Germinal center (tissue), 1 donor: ENCODE data around the gene TRMT2A.
"Not testable (repeated sequence)": the region's sequence is repeated elsewhere in the genome, so short reads cannot be mapped to it uniquely, and the experiment has no call there.

Source experiments
- DNase-seq: peaks from one replicate; pipeline ENCODE4 v3.0.0; 2012; ENCODE audit warnings: mixed read lengths, low spot score

Gene TRMT2A

GRCh38 chr22:20116951-20117632 lies at the start of gene TRMT2A:
TRMT2A (minus strand) TSS chr22:20117226; CDS start chr22:20116906, 320 bp downstream.
- peak; percentile 96 for DNase-seq

GRCh38 chr22:20166703-20167102 lies 49.7 kb upstream of the TRMT2A start:
- no peak for DNase-seq

GRCh38 chr22:20165913-20166312 lies 48.9 kb upstream of the TRMT2A start:
- DNase-seq: no peak

GRCh38 chr22:20165421-20165820 lies 48.4 kb upstream of the TRMT2A start:
- DNase-seq: no peak

GRCh38 chr22:20164863-20165262 lies 47.8 kb upstream of the TRMT2A start:
- DNase-seq: no peak

GRCh38 chr22:20160041-20160440 lies 43.0 kb upstream of the TRMT2A start:
- no peak for DNase-seq

- DNase-seq: not testable (repeated sequence)
Observed at GRCh38 chr22:20159531-20159930, 42.5 kb upstream of the TRMT2A start.

- no peak for DNase-seq
Observed at GRCh38 chr22:20159076-20159475, 42.0 kb upstream of the TRMT2A start.

GRCh38 chr22:20158391-20159036 lies 41.5 kb upstream of the TRMT2A start:
- DNase-seq: no peak

GRCh38 chr22:20157430-20158183 lies 40.6 kb upstream of the TRMT2A start:
- no peak for DNase-seq

- DNase-seq: peak; percentile 87
Observed at GRCh38 chr22:20156611-20157429, 39.8 kb upstream of the TRMT2A start.

- DNase-seq: no peak
Observed at GRCh38 chr22:20156042-20156389, 39.0 kb upstream of the TRMT2A start.

GRCh38 chr22:20155330-20156041 lies 38.5 kb upstream of the TRMT2A start:
- DNase-seq: no peak

- DNase-seq: no peak
Observed at GRCh38 chr22:20154602-20155187, 37.7 kb upstream of the TRMT2A start.

GRCh38 chr22:20153945-20154344 lies 36.9 kb upstream of the TRMT2A start:
- DNase-seq: no peak

GRCh38 chr22:20152464-20152890 lies 35.5 kb upstream of the TRMT2A start:
- no peak for DNase-seq

- DNase-seq: no peak
Observed at GRCh38 chr22:20151276-20151588, 34.2 kb upstream of the TRMT2A start.

GRCh38 chr22:20150381-20151275 lies 33.6 kb upstream of the TRMT2A start, which contains the start of gene CCDC188:
CCDC188 (minus strand) TSS chr22:20151055; CDS start chr22:20150986, 69 bp downstream.
- DNase-seq: no peak

GRCh38 chr22:20149257-20150250 lies 32.5 kb upstream of the TRMT2A start:
- no peak for DNase-seq
